GM12878 (cell line): ENCODE results near the gene DCBLD2. TPM values are rescaled to one million over a fixed set of nuclear protein-coding genes. Genes with fewer than 3 reads are reported as not detected.
A peak's percentile ranks its signal among the peaks of the same experiment; 100 is the strongest.

Source experiments
- ATAC-seq: fragments of 200-7000 bp; cut with Tn5 transposase; 3 replicates; pipeline ENCODE4 v1.9.1; 2020; ENCODE audit warnings: mild to moderate bottlenecking, moderate library complexity
- BruUV-seq: library from RNA; stranded (reverse); fragments of 400-500 nt; replicated peaks from 2 replicates; lab custom pipeline; 2021; lab: Mats Ljungman, UMichigan
- CTCF ChIA-PET: fragments of 300-600 bp; sonication (Branson Sonifier 250); formaldehyde crosslinking; extraction: SDS; loops from one replicate; lab custom pipeline; 2021; ENCODE audit warnings: inconsistent platforms; lab: Yijun Ruan, JAX
- POLR2A ChIA-PET: fragments of 350-600 bp; formaldehyde crosslinking; extraction: SDS; loops from one replicate; lab custom pipeline; 2021; ENCODE audit warnings: inconsistent platforms; lab: Charles Lee
- RAD21 ChIA-PET: fragments of 300-600 bp; sonication (Branson Sonifier 250); formaldehyde crosslinking; loops from one replicate; lab custom pipeline; 2023; ENCODE audit warnings: antibody characterized with exemption; ENCODE audit not compliant: unreplicated experiment; lab: Charles Lee
- SMC1A ChIA-PET: fragments of 300-600 bp; sonication (Branson Sonifier 250); formaldehyde crosslinking; loops from one replicate; lab custom pipeline; 2023; ENCODE audit not compliant: unreplicated experiment, uncharacterized antibody; lab: Charles Lee
- DNase-seq: peaks from one replicate; pipeline ENCODE4 v3.0.0-alpha.2; 2011; ENCODE audit warnings: low read depth, low spot score
- FAIRE-seq: peaks from 3 replicates; lab custom pipeline; 2011; peaks lifted over from hg19 to GRCh38; lab: Jason Lieb, UNC
- H2AFZ ChIP-seq: 2 replicates; pipeline ENCODE4 v1.6.0; 2011; ENCODE audit warnings: low read depth, low read length, control low read depth; ENCODE audit not compliant: control insufficient read depth
- H3K27ac ChIP-seq: 2 replicates; pipeline ENCODE4 v1.5.1; 2011; ENCODE audit warnings: control low read depth; ENCODE audit not compliant: control insufficient read depth, insufficient read depth
- H3K27me3 ChIP-seq, 2 experiments: replicated peaks in 1 of 2; 2 replicates each; pipeline versions ENCODE4 v1.6.0 to v1.6.1; 2011; ENCODE audit warnings: low read length in 1 of 2; ENCODE audit not compliant: control insufficient read depth in 2 of 2, insufficient read depth in 2 of 2
- H3K36me3 ChIP-seq, 2 experiments: 2 replicates each; pipeline ENCODE4 v1.5.1; 2011; ENCODE audit warnings: low read length in 1 of 2; ENCODE audit not compliant: control insufficient read depth in 2 of 2, insufficient read depth in 2 of 2
- H3K4me1 ChIP-seq: 2 replicates; pipeline ENCODE4 v1.6.1; 2011; ENCODE audit warnings: mild to moderate bottlenecking, low read length, moderate library complexity, mixed read lengths; ENCODE audit not compliant: control insufficient read depth, insufficient read depth
- H3K4me2 ChIP-seq: 2 replicates; pipeline ENCODE4 v1.6.0; 2011; ENCODE audit warnings: control low read depth; ENCODE audit not compliant: control insufficient read depth, insufficient read depth
- H3K4me3 ChIP-seq: fragments of 200-600 bp; sonication (generic); 2 replicates; pipeline ENCODE4 v1.5.1; 2016
- H3K79me2 ChIP-seq: 2 replicates; pipeline ENCODE4 v1.6.0; 2011; ENCODE audit warnings: low read length; ENCODE audit not compliant: control insufficient read depth, insufficient read depth
- H3K9ac ChIP-seq: 2 replicates; pipeline ENCODE4 v1.8.0; 2011; ENCODE audit warnings: low read length, control low read depth, mixed read lengths; ENCODE audit not compliant: control insufficient read depth, insufficient read depth
- H3K9me3 ChIP-seq: replicated peaks from 3 replicates; pipeline ENCODE4 v1.5.1; 2011; ENCODE audit warnings: mild to moderate bottlenecking, low read length; ENCODE audit not compliant: control insufficient read depth, insufficient read depth
- H4K20me1 ChIP-seq: 2 replicates; pipeline ENCODE4 v1.6.0; 2011; ENCODE audit not compliant: control insufficient read depth, insufficient read depth
- CEBPB ChIP-seq, 2 experiments: fragments of 150-350 bp in 1 of 2; IDR thresholded peaks; 2 replicates each; pipeline ENCODE4 v1.6.1; 2012 to 2014; ENCODE audit warnings: low read depth in 2 of 2, low read length in 2 of 2, borderline replicate concordance in 1 of 2, inconsistent platforms in 1 of 2
- CHD4 ChIP-seq: fragments of 200-600 bp; sonication (generic); IDR thresholded peaks from 2 replicates; pipeline ENCODE4 v1.6.1; 2016; ENCODE audit warnings: mild to moderate bottlenecking
- CREB1 ChIP-seq: IDR thresholded peaks from 2 replicates; pipeline ENCODE4 v1.6.1; 2012; ENCODE audit warnings: low read depth, mild to moderate bottlenecking, inconsistent platforms
- HDGF ChIP-seq: fragments of 450-650 bp; IDR thresholded peaks from 2 replicates; pipeline ENCODE4 v1.6.1; 2016; ENCODE audit warnings: antibody characterized with exemption
- JUNB ChIP-seq: IDR thresholded peaks from 2 replicates; pipeline ENCODE4 v1.6.1; 2016; ENCODE audit warnings: antibody characterized with exemption, mild to moderate bottlenecking
- JUND ChIP-seq: IDR thresholded peaks from 2 replicates; pipeline ENCODE4 v1.6.1; 2012; ENCODE audit warnings: low read depth, mild to moderate bottlenecking, low read length, improper control_type of control experiment, moderate library complexity
- NFIC ChIP-seq: IDR thresholded peaks from 2 replicates; pipeline ENCODE4 v1.6.1; 2012; ENCODE audit warnings: low read depth, mild to moderate bottlenecking, inconsistent platforms, low read length, moderate library complexity
- SPI1 ChIP-seq: IDR thresholded peaks from 2 replicates; pipeline ENCODE4 v1.6.1; 2011; ENCODE audit warnings: low read depth, mild to moderate bottlenecking, low read length, moderate library complexity, borderline replicate concordance; ENCODE audit not compliant: insufficient read depth
- TARDBP ChIP-seq: IDR thresholded peaks from 2 replicates; pipeline ENCODE4 v1.6.1; 2016; ENCODE audit warnings: borderline replicate concordance
- YY1 ChIP-seq: IDR thresholded peaks from 2 replicates; pipeline ENCODE4 v1.6.1; 2011; ENCODE audit warnings: low read depth, mild to moderate bottlenecking, low read length
- ZNF207 ChIP-seq: fragments of 450-650 bp; IDR thresholded peaks from 2 replicates; pipeline ENCODE4 v1.6.1; 2014; ENCODE audit warnings: antibody characterized with exemption, mild to moderate bottlenecking, borderline replicate concordance
- WGBS: methylation state at CpG from one replicate; pipeline ENCODE4 v1.1.6; 2016; ENCODE audit warnings: low lambda C conversion rate; ENCODE audit not compliant: insufficient replicate concordance, insufficient coverage; ENCODE audit errors: missing lambda C conversion rate; 5-methylcytosine and 5-hydroxymethylcytosine counted together
- in situ Hi-C: fragments of 300-500 bp; cut with MboI; formaldehyde crosslinking; loops from 9 replicates; pipeline ENCODE4 v1.14.3; 2018; ENCODE audit warnings: mixed read lengths
- intact Hi-C: fragments of 100-400 bp; cut with micrococcal nuclease; formaldehyde crosslinking; loops from one replicate; pipeline ENCODE4 v1.14.2; 2022; ENCODE audit not compliant: unreplicated experiment
- polyA plus RNA-seq, 11 experiments: library from polyadenylated mRNA; depleted of rRNA in 4 of 11; unstranded in 6 of 11; stranded (reverse) in 5 of 11; fragments of >200 nt; fragmentation: Nextera tagmentation in 4 of 11; fragmentation: Illumina TruSeq in 1 of 11; extraction: Ambion mirVana in 4 of 11; extraction: Trizol in 1 of 11; gene quantifications; 1 replicate in 1 of 11; 2 replicates in 10 of 11; pipeline versions ENCODE4 v1.2.1 to v1.2.3, GENCODE V29; 2011 to 2016; ENCODE audit warnings: inconsistent platforms in 2 of 11, missing spikeins in 2 of 11, low read depth in 1 of 11
- total RNA-seq, 4 experiments: library from RNA; depleted of rRNA in 3 of 4; stranded (reverse); fragments of >200 nt in 3 of 4; fragmentation: Illumina TruSeq in 1 of 4; extraction: Trizol in 1 of 4; gene quantifications; 2 replicates each; pipeline versions ENCODE4 v1.2.1 to v1.2.3, GENCODE V29; 2013 to 2021
- TF ChIP-seq, protein P1 (sequence below): IDR thresholded peaks from 2 replicates; pipeline ENCODE4 v1.6.1; 2011; ENCODE audit warnings: low read depth, mild to moderate bottlenecking, low read length, moderate library complexity, borderline replicate concordance; ENCODE audit errors: extremely low read depth
- TF ChIP-seq, protein P2 (sequence below): IDR thresholded peaks from 2 replicates; pipeline ENCODE4 v1.6.1; 2012; ENCODE audit warnings: mild to moderate bottlenecking, low read depth, low read length
- TF ChIP-seq, protein P3 (sequence below): fragments of 450-650 bp; formaldehyde crosslinking; IDR thresholded peaks from 2 replicates; pipeline ENCODE4 v1.4.0; 2022; ENCODE audit warnings: mild to moderate bottlenecking, moderate library complexity

DCBLD2 gene
- total and polyA plus RNA-seq, 10 of the 15 experiments (the other 5 are each of a cell fraction or from before 2014, with no cell fraction given): 1.6 to 5.9 (median 4.7) TPM

DNA sequence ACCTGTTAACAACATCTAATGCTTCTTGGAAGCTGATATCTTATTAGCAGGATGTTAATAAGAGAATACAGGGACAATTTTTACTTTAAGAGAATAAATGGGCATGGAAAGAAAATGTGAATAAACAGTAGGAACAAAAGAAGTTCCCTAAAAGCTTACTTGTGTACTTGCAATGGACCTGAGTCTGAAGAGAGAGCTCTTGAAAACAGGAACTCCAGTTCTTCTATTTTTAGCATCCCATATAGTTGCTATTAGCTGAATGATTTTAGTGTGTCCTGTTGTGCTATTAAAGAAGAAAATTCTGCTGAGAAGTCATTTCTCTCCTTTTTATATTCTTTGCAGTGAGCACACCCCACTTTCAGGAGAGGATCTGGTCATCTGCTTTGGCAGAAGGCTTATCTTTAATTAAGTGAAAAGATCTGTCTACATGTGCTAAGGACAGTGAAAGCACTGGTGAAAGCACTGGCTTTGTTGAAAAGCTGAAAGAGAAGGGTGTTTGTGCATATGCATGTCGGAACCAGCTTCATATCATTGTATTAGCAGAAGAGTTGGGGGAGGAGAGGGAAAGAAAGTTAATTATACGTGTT, 139.8 kb downstream of the DCBLD2 start:
- Histone ChIP-seq H3K9ac (no peak overlapping the region), H3K4me1 (peaks cover 29% of the 10 kb centered on the region), H3K9me3 (no peaks in the 10 kb centered on the region), H4K20me1 (no peaks in the 10 kb centered on the region), H3K4me3 (no peak overlapping the region), H3K27ac (no peak overlapping the region), H3K27me3 (no peaks in the 10 kb centered on the region), H2AFZ (no peak overlapping the region), H3K4me2 (peak overlapping the region; percentile 50), H3K79me2 (peaks cover 4% of the 10 kb centered on the region), H3K36me3 (peaks cover 0 to 3% of the 10 kb centered on the region in 2 experiments; a peak in 1 of 4 replicates)
- ChIA-PET CTCF (interaction anchor here (0.8 to 5.0 kb wide), 7 partner anchors 8 to 160 kb away, joined by 3 to 22 read pairs (median 5); no protein-coding TSS in a partner anchor), POLR2A (interaction anchor here (0.7 to 8.2 kb wide), 7 partner anchors 9 to 775 kb away, joined by 3 to 49 read pairs (median 6); no protein-coding TSS in a partner anchor), RAD21 (interaction anchor here (0.6 to 2.9 kb wide), 16 partner anchors 9 to 722 kb away, joined by 3 to 12 read pairs (median 4); no protein-coding TSS in a partner anchor), SMC1A (interaction anchor here (0.7 to 10.6 kb wide), 17 partner anchors 7 to 149 kb away, joined by 3 to 139 read pairs (median 6); no protein-coding TSS in a partner anchor)
- FAIRE-seq: no peak
- BruUV-seq: no TSS peak
- ATAC-seq: peak; percentile 23
- in situ Hi-C loops (no loop called here), intact Hi-C loops (no loop called here)
- no peak for DNase-seq
- TF ChIP-seq, protein P1, sequence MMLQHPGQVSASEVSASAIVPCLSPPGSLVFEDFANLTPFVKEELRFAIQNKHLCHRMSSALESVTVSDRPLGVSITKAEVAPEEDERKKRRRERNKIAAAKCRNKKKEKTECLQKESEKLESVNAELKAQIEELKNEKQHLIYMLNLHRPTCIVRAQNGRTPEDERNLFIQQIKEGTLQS: no peak
- TF ChIP-seq JUNB (no peak), CHD4 (no peak), YY1 (no peak), CEBPB (IDR thresholded peaks at IDR 0.05; ENCODE audit: borderline replicate concordance in 1 of 2, low read depth in 2 of 2, low read length in 2 of 2) (no peak), HDGF (0 out of 2 replicates have a peak, but pooled peaks have one; percentile 1), CREB1 (no peak), ZNF207 (no peak), NFIC (0 out of 2 replicates have a peak, but pooled peaks have one; percentile 12), TARDBP (no peak), JUND (no peak), SPI1 (peak; percentile 67)
- TF ChIP-seq, protein P2, sequence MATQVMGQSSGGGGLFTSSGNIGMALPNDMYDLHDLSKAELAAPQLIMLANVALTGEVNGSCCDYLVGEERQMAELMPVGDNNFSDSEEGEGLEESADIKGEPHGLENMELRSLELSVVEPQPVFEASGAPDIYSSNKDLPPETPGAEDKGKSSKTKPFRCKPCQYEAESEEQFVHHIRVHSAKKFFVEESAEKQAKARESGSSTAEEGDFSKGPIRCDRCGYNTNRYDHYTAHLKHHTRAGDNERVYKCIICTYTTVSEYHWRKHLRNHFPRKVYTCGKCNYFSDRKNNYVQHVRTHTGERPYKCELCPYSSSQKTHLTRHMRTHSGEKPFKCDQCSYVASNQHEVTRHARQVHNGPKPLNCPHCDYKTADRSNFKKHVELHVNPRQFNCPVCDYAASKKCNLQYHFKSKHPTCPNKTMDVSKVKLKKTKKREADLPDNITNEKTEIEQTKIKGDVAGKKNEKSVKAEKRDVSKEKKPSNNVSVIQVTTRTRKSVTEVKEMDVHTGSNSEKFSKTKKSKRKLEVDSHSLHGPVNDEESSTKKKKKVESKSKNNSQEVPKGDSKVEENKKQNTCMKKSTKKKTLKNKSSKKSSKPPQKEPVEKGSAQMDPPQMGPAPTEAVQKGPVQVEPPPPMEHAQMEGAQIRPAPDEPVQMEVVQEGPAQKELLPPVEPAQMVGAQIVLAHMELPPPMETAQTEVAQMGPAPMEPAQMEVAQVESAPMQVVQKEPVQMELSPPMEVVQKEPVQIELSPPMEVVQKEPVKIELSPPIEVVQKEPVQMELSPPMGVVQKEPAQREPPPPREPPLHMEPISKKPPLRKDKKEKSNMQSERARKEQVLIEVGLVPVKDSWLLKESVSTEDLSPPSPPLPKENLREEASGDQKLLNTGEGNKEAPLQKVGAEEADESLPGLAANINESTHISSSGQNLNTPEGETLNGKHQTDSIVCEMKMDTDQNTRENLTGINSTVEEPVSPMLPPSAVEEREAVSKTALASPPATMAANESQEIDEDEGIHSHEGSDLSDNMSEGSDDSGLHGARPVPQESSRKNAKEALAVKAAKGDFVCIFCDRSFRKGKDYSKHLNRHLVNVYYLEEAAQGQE: no peak
- TF ChIP-seq, protein P3, sequence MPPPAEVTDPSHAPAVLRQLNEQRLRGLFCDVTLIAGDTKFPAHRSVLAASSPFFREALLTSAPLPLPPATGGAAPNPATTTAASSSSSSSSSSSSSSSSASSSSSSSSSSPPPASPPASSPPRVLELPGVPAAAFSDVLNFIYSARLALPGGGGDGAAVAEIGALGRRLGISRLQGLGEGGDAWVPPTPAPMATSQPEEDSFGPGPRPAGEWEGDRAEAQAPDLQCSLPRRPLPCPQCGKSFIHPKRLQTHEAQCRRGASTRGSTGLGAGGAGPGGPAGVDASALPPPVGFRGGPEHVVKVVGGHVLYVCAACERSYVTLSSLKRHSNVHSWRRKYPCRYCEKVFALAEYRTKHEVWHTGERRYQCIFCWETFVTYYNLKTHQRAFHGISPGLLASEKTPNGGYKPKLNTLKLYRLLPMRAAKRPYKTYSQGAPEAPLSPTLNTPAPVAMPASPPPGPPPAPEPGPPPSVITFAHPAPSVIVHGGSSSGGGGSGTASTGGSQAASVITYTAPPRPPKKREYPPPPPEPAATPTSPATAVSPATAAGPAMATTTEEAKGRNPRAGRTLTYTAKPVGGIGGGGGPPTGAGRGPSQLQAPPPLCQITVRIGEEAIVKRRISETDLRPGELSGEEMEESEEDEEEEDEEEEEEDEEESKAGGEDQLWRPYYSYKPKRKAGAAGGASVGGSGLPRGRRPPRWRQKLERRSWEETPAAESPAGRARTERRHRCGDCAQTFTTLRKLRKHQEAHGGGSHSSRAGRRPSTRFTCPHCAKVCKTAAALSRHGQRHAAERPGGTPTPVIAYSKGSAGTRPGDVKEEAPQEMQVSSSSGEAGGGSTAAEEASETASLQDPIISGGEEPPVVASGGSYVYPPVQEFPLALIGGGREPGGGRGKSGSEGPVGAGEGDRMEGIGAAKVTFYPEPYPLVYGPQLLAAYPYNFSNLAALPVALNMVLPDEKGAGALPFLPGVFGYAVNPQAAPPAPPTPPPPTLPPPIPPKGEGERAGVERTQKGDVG (CRISPR knock-in tag): no peak
- 79% methylated on average over 2 of the region's 2 CpGs for WGBS
